Upper lobe of left lung (tissue), 4 donors: ENCODE data around the gene ADPGK.

Experiments used
- POLR2AphosphoS5 ChIP-seq, 2 donors: sonication (generic); formaldehyde crosslinking; IDR thresholded peaks; one replicate each; pipeline ENCODE4 v1.5.1; 2017; ENCODE audit warnings: antibody characterized with exemption in 2 of 2
- TF ChIP-seq, protein P1 (sequence below), 6 experiments: fragments of 450-650 bp in 4 of 6; fragments of 200-600 bp in 2 of 6; sonication (generic) in 2 of 6; IDR thresholded peaks; one replicate each; pipeline ENCODE4 v1.5.1; 2016 to 2019; ENCODE audit warnings: antibody characterized with exemption in 6 of 6

DNA sequence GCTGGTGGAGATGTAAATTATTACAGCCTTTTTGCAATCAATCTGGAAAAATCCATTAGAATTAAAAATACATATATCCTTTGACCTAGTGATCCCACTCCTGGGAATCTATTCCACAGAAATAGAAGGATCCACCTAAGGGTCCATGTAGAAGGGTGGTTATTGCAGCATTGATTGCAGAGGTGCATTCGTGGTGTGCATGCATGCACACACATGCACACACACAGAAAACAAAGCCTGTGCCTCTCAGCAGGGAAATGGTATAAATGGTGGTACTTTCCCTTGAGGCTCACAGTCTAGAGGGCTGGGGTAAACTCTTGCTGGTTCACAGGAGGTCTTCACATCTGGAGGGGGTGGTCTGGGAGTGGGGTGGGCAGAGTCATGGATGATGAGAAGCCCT is 19.4 kb upstream of the ADPGK start:
- TF ChIP-seq, protein P1, sequence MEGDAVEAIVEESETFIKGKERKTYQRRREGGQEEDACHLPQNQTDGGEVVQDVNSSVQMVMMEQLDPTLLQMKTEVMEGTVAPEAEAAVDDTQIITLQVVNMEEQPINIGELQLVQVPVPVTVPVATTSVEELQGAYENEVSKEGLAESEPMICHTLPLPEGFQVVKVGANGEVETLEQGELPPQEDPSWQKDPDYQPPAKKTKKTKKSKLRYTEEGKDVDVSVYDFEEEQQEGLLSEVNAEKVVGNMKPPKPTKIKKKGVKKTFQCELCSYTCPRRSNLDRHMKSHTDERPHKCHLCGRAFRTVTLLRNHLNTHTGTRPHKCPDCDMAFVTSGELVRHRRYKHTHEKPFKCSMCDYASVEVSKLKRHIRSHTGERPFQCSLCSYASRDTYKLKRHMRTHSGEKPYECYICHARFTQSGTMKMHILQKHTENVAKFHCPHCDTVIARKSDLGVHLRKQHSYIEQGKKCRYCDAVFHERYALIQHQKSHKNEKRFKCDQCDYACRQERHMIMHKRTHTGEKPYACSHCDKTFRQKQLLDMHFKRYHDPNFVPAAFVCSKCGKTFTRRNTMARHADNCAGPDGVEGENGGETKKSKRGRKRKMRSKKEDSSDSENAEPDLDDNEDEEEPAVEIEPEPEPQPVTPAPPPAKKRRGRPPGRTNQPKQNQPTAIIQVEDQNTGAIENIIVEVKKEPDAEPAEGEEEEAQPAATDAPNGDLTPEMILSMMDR (IDR thresholded peaks at IDR 0.05) = no peak
- no peak for TF ChIP-seq POLR2AphosphoS5 (IDR thresholded peaks at IDR 0.05)
